Neural cell (in vitro differentiated cells): ENCODE measurements around the gene CDC25A. TPM values are rescaled to one million over a fixed set of nuclear protein-coding genes. Genes with fewer than 3 reads are reported as not detected.

Experiments
- H2AFZ ChIP-seq: fragments of 200-600, 300-800 bp; sonication (generic), shearing (Covaris generic); 2 replicates; pipeline ENCODE4 v1.6.0; 2014; ENCODE audit warnings: low read depth, mild to moderate bottlenecking, antibody characterized with exemption, low read length, moderate library complexity
- H3F3A ChIP-seq: fragments of 200-600 bp; shearing (Covaris generic); 2 replicates; pipeline ENCODE4 v1.6.1; 2016; ENCODE audit warnings: mild to moderate bottlenecking, moderate library complexity, mixed read lengths, antibody characterized with exemption, low read length; ENCODE audit not compliant: insufficient read depth, poor library complexity, severe bottlenecking
- H3K27ac ChIP-seq: fragments of 200-600, 300-800 bp; sonication (generic), shearing (Covaris generic); 2 replicates; pipeline ENCODE4 v1.5.1; 2014; ENCODE audit warnings: mild to moderate bottlenecking, low read length, moderate library complexity
- H3K27me3 ChIP-seq: fragments of 300-800, 200-600 bp; sonication (generic), shearing (Covaris generic); 2 replicates; pipeline ENCODE4 v1.6.0; 2014; ENCODE audit warnings: mild to moderate bottlenecking, low read depth, low read length, moderate library complexity; ENCODE audit not compliant: insufficient read depth
- H3K36me3 ChIP-seq: fragments of 300-800, 200-600 bp; sonication (generic), shearing (Covaris generic); 2 replicates; pipeline ENCODE4 v1.5.1; 2014; ENCODE audit warnings: mild to moderate bottlenecking, antibody characterized with exemption, low read length, moderate library complexity; ENCODE audit not compliant: insufficient read depth
- H3K4me2 ChIP-seq: fragments of 300-800, 200-600 bp; sonication (generic), shearing (Covaris generic); 2 replicates; pipeline ENCODE4 v1.6.0; 2014; ENCODE audit warnings: mild to moderate bottlenecking, low read length
- H3K4me3 ChIP-seq: fragments of 300-800, 200-600 bp; sonication (generic), shearing (Covaris generic); 2 replicates; pipeline ENCODE4 v1.5.1; 2014; ENCODE audit warnings: mild to moderate bottlenecking, low read length, moderate library complexity
- H3K79me2 ChIP-seq: fragments of 200-600 bp; shearing (Covaris generic); replicated peaks from 2 replicates; pipeline ENCODE4 v1.6.0; 2014; ENCODE audit warnings: mild to moderate bottlenecking, low read length, moderate library complexity; ENCODE audit not compliant: insufficient read depth
- H3K9ac ChIP-seq: fragments of 300-800, 200-600 bp; sonication (generic), shearing (Covaris generic); 2 replicates; pipeline ENCODE4 v1.6.1; 2016; ENCODE audit warnings: mild to moderate bottlenecking, low read length, mixed read lengths
- H3K9me2 ChIP-seq: fragments of 200-600 bp; shearing (Covaris generic); 2 replicates; pipeline ENCODE4 v1.6.1; 2016; ENCODE audit warnings: mild to moderate bottlenecking, low read length, mixed read lengths; ENCODE audit not compliant: insufficient read depth
- H3K9me3 ChIP-seq: fragments of 200-600, 300-800 bp; sonication (generic), shearing (Covaris generic); 2 replicates; pipeline ENCODE4 v1.6.1; 2016; ENCODE audit warnings: mild to moderate bottlenecking, mixed run types, low read length, moderate library complexity, mixed read lengths
- H4K20me1 ChIP-seq: fragments of 200-600 bp; shearing (Covaris generic); 2 replicates; pipeline ENCODE4 v1.6.1; 2016; ENCODE audit warnings: mild to moderate bottlenecking, mixed run types; ENCODE audit not compliant: insufficient read depth
- CTCF ChIP-seq: fragments of 450-650 bp; IDR thresholded peaks from 2 replicates; pipeline ENCODE4 v1.5.1; 2014; ENCODE audit warnings: antibody characterized with exemption, mild to moderate bottlenecking, moderate library complexity; ENCODE audit not compliant: poor library complexity, severe bottlenecking
- EP300 ChIP-seq: fragments of 450-650 bp; conservative IDR thresholded peaks from 2 replicates; pipeline ENCODE4 v1.6.1; 2014; ENCODE audit warnings: antibody characterized with exemption, mild to moderate bottlenecking, moderate library complexity; ENCODE audit not compliant: poor library complexity, severe bottlenecking
- EZH2 ChIP-seq: fragments of 200-600, 300-800 bp; shearing (Covaris generic), sonication (generic); IDR thresholded peaks from 2 replicates; pipeline ENCODE4 v1.6.1; 2014; ENCODE audit warnings: antibody characterized with exemption, low read length, borderline replicate concordance, mild to moderate bottlenecking; ENCODE audit not compliant: insufficient read depth, poor library complexity, severe bottlenecking
- MXI1 ChIP-seq: fragments of 450-650 bp; conservative IDR thresholded peaks from 2 replicates; pipeline ENCODE4 v1.6.1; 2014; ENCODE audit warnings: antibody characterized with exemption, mild to moderate bottlenecking; ENCODE audit not compliant: poor library complexity, severe bottlenecking
- POLR2AphosphoS5 ChIP-seq: IDR thresholded peaks from 2 replicates; pipeline ENCODE4 v1.6.1; 2012
- RAD21 ChIP-seq: fragments of 450-650 bp; conservative IDR thresholded peaks from 2 replicates; pipeline ENCODE4 v1.6.1; 2014; ENCODE audit warnings: antibody characterized with exemption, mild to moderate bottlenecking, moderate library complexity
- REST ChIP-seq: IDR thresholded peaks from 2 replicates; pipeline ENCODE4 v1.6.1; 2012; ENCODE audit warnings: borderline replicate concordance
- SMC3 ChIP-seq: fragments of 450-650 bp; conservative IDR thresholded peaks from 2 replicates; pipeline ENCODE4 v1.6.1; 2014; ENCODE audit warnings: antibody characterized with exemption, mild to moderate bottlenecking, moderate library complexity; ENCODE audit not compliant: poor library complexity
- TAF1 ChIP-seq: IDR thresholded peaks from 2 replicates; pipeline ENCODE4 v1.6.1; 2012; ENCODE audit warnings: low read depth
- polyA plus RNA-seq: library from polyadenylated mRNA; depleted of rRNA; stranded (reverse); fragments of >200 nt; gene quantifications from 2 replicates; pipeline ENCODE4 v1.2.3, GENCODE V29; 2014

CDC25A gene
- polyA plus RNA-seq, 1 donor from 2014 or later = 12.3 TPM

- Histone ChIP-seq H3K79me2 (no peaks in the 10 kb centered on the region), H3K9ac (no peak overlapping the region), H4K20me1 (no peaks in the 10 kb centered on the region), H3K4me2 (no peak overlapping the region), H3K36me3 (no peaks in the 10 kb centered on the region), H3K27ac (no peak overlapping the region), H3K9me3 (no peaks in the 10 kb centered on the region), H3F3A (no peaks in the 10 kb centered on the region), H3K4me3 (no peak overlapping the region), H3K27me3 (no peaks in the 10 kb centered on the region), H3K9me2 (no peaks in the 10 kb centered on the region), H2AFZ (no peak overlapping the region)
- TF ChIP-seq CTCF = no peak
- no peak for TF ChIP-seq RAD21
- no peak for TF ChIP-seq REST
- no peak for TF ChIP-seq SMC3
- no peak for TF ChIP-seq EP300
- TF ChIP-seq MXI1 = no peak
- TF ChIP-seq TAF1 = no peak
- no peak for TF ChIP-seq POLR2AphosphoS5
- TF ChIP-seq EZH2 = no peak
Observed at GRCh38 chr3:48135552-48136495, 52.4 kb downstream of the CDC25A start.

GRCh38 chr3:48130321-48130904 lies 57.8 kb downstream of the CDC25A start:
- Histone ChIP-seq H2AFZ (no peak overlapping the region), H3K27ac (no peak overlapping the region), H3F3A (no peaks in the 10 kb centered on the region), H3K9ac (no peak overlapping the region), H3K4me2 (no peak overlapping the region), H3K4me3 (no peak overlapping the region), H3K9me2 (no peaks in the 10 kb centered on the region), H4K20me1 (no peaks in the 10 kb centered on the region), H3K79me2 (no peaks in the 10 kb centered on the region), H3K36me3 (no peaks in the 10 kb centered on the region), H3K9me3 (no peaks in the 10 kb centered on the region), H3K27me3 (no peaks in the 10 kb centered on the region)
- TF ChIP-seq TAF1 (no peak), CTCF (no peak), RAD21 (no peak), POLR2AphosphoS5 (no peak), SMC3 (no peak), MXI1 (no peak), EP300 (no peak), REST (no peak), EZH2 (no peak)
